H9 (cell line): Measurements from ENCODE around the gene NEUROD2. TPM values are rescaled to one million over a fixed set of nuclear protein-coding genes. Genes with fewer than 3 reads are reported as not detected.

Experiments
- DNase-seq: peaks from one replicate; pipeline ENCODE4 v3.0.0-alpha.2; 2017
- H2AFZ ChIP-seq: one replicate; pipeline ENCODE4 v1.6.1; 2013; ENCODE audit warnings: mild to moderate bottlenecking, low read length, control low read depth, moderate library complexity
- H2AK5ac ChIP-seq: 2 replicates; pipeline ENCODE4 v1.6.1; 2013; ENCODE audit warnings: low read length, control low read depth, mixed read lengths; ENCODE audit not compliant: insufficient read length
- H2BK120ac ChIP-seq: one replicate; pipeline ENCODE4 v1.6.1; 2013; ENCODE audit warnings: low read depth, mild to moderate bottlenecking, low read length, control low read depth, inconsistent platforms; ENCODE audit not compliant: poor library complexity, severe bottlenecking
- H2BK12ac ChIP-seq: 2 replicates; pipeline ENCODE4 v1.6.1; 2013; ENCODE audit warnings: low read length, control low read depth, mixed read lengths, low read depth; ENCODE audit not compliant: insufficient read length
- H2BK15ac ChIP-seq: 2 replicates; pipeline ENCODE4 v1.6.1; 2013; ENCODE audit warnings: low read depth, low read length, control low read depth
- H2BK20ac ChIP-seq: one replicate; pipeline ENCODE4 v1.6.1; 2013; ENCODE audit warnings: low read depth, mild to moderate bottlenecking, low read length, control low read depth, inconsistent platforms; ENCODE audit not compliant: poor library complexity, severe bottlenecking
- H2BK5ac ChIP-seq: 2 replicates; pipeline ENCODE4 v1.6.1; 2013; ENCODE audit warnings: low read length, control low read depth, mixed read lengths; ENCODE audit not compliant: insufficient read length
- H3K14ac ChIP-seq: 2 replicates; pipeline ENCODE4 v1.6.1; 2013; ENCODE audit warnings: low read length, control low read depth; ENCODE audit not compliant: insufficient read depth
- H3K18ac ChIP-seq: 2 replicates; pipeline ENCODE4 v1.6.1; 2013; ENCODE audit warnings: low read depth, mild to moderate bottlenecking, mixed read lengths, low read length, control low read depth; ENCODE audit not compliant: insufficient read length
- H3K23ac ChIP-seq: 2 replicates; pipeline ENCODE4 v1.6.1; 2013; ENCODE audit warnings: low read length, control low read depth, mixed read lengths, low read depth; ENCODE audit not compliant: insufficient read length
- H3K23me2 ChIP-seq: 2 replicates; pipeline ENCODE4 v1.6.1; 2013; ENCODE audit warnings: low read depth, mild to moderate bottlenecking, mixed read lengths, low read length, control low read depth; ENCODE audit not compliant: insufficient read length, poor library complexity, severe bottlenecking
- H3K27ac ChIP-seq: 2 replicates; pipeline ENCODE4 v1.5.1; 2013; ENCODE audit warnings: low read length, control low read depth, mixed read lengths, low read depth; ENCODE audit not compliant: insufficient read length
- H3K27me3 ChIP-seq: 2 replicates; pipeline ENCODE4 v1.6.1; 2013; ENCODE audit warnings: low read length, control low read depth, inconsistent platforms; ENCODE audit not compliant: insufficient read depth
- H3K4ac ChIP-seq: 2 replicates; pipeline ENCODE4 v1.6.1; 2013; ENCODE audit warnings: low read depth, mild to moderate bottlenecking, control low read depth, inconsistent platforms, low read length, moderate library complexity
- H3K4me1 ChIP-seq: 2 replicates; pipeline ENCODE4 v1.6.1; 2013; ENCODE audit warnings: low read length, control low read depth, inconsistent platforms; ENCODE audit not compliant: insufficient read depth
- H3K4me2 ChIP-seq: 2 replicates; pipeline ENCODE4 v1.6.1; 2013; ENCODE audit warnings: low read length, control low read depth, mixed read lengths; ENCODE audit not compliant: insufficient read length, insufficient read depth
- H3K56ac ChIP-seq: 2 replicates; pipeline ENCODE4 v1.6.1; 2013; ENCODE audit warnings: low read depth, mild to moderate bottlenecking, mixed read lengths, low read length, control low read depth; ENCODE audit not compliant: insufficient read length
- H3K79me1 ChIP-seq: 2 replicates; pipeline ENCODE4 v1.6.1; 2013; ENCODE audit warnings: low read depth, mild to moderate bottlenecking, moderate library complexity, low read length, control low read depth, inconsistent platforms; ENCODE audit not compliant: insufficient read depth, poor library complexity, severe bottlenecking
- H3K79me2 ChIP-seq: 2 replicates; pipeline ENCODE4 v1.6.1; 2013; ENCODE audit warnings: low read length, control low read depth, inconsistent platforms; ENCODE audit not compliant: insufficient read depth
- H3K9ac ChIP-seq: 2 replicates; pipeline ENCODE4 v1.6.1; 2013; ENCODE audit warnings: low read length, control low read depth, mixed read lengths; ENCODE audit not compliant: insufficient read length; ENCODE audit errors: extremely low read depth
- H3K9me3 ChIP-seq: one replicate; pipeline ENCODE4 v1.6.1; 2013; ENCODE audit warnings: low read depth, low read length, inconsistent platforms; ENCODE audit not compliant: control insufficient read depth
- H3T11ph ChIP-seq: one replicate; pipeline ENCODE4 v1.6.1; 2013; ENCODE audit warnings: mild to moderate bottlenecking, low read length, control low read depth, inconsistent platforms
- H4K20me1 ChIP-seq: one replicate; pipeline ENCODE4 v1.6.1; 2013; ENCODE audit not compliant: control insufficient read depth, insufficient read length, insufficient read depth
- H4K5ac ChIP-seq: 2 replicates; pipeline ENCODE4 v1.6.1; 2013; ENCODE audit warnings: low read depth, mild to moderate bottlenecking, mixed read lengths, low read length, control low read depth; ENCODE audit not compliant: insufficient read length
- H4K8ac ChIP-seq: replicated peaks from 2 replicates; pipeline ENCODE4 v1.6.1; 2013; ENCODE audit warnings: low read length, control low read depth, mixed read lengths, low read depth; ENCODE audit not compliant: insufficient read length
- H4K91ac ChIP-seq: 2 replicates; pipeline ENCODE4 v1.6.1; 2013; ENCODE audit warnings: low read depth, mild to moderate bottlenecking, moderate library complexity, mixed read lengths, low read length, control low read depth; ENCODE audit not compliant: insufficient read length
- H3K27ac Mint-ChIP-seq, 3 experiments: 2 replicates in 2 of 3; 3 replicates in 1 of 3; pipeline ENCODE4 v1.8.0; 2020 to 2021; ENCODE audit warnings: mixed read lengths in 3 of 3, mild to moderate bottlenecking in 1 of 3, moderate library complexity in 1 of 3
- H3K27me3 Mint-ChIP-seq: 2 replicates; pipeline ENCODE4 v1.8.0; 2021; ENCODE audit warnings: low read depth, mild to moderate bottlenecking, moderate library complexity, mixed read lengths
- H3K36me3 Mint-ChIP-seq, 3 experiments: 2 replicates in 2 of 3; 3 replicates in 1 of 3; pipeline ENCODE4 v1.8.0; 2020 to 2021; ENCODE audit warnings: low read depth in 3 of 3, mixed read lengths in 3 of 3; ENCODE audit not compliant: insufficient read depth in 1 of 3
- H3K4me1 Mint-ChIP-seq, 2 experiments: 2 replicates each; pipeline ENCODE4 v1.8.0; 2020; ENCODE audit warnings: mixed read lengths in 2 of 2
- H3K4me3 Mint-ChIP-seq, 2 experiments: 2 replicates in 1 of 2; 3 replicates in 1 of 2; pipeline ENCODE4 v1.8.0; 2020 to 2021; ENCODE audit warnings: mild to moderate bottlenecking in 2 of 2, mixed read lengths in 2 of 2, moderate library complexity in 1 of 2
- H3K9me3 Mint-ChIP-seq, 2 experiments: 2 replicates in 1 of 2; 3 replicates in 1 of 2; pipeline ENCODE4 v1.8.0; 2020; ENCODE audit warnings: mild to moderate bottlenecking in 2 of 2, mixed read lengths in 2 of 2, moderate library complexity in 1 of 2
- WGBS: extraction: QIAGEN DNeasy Blood & Tissue Kit; methylation state at CpG from one replicate; pipeline ENCODE4 v1.1.7; 2013; ENCODE audit warnings: missing lambda C conversion rate, low lambda C conversion rate, mixed read lengths; ENCODE audit not compliant: insufficient read length; ENCODE audit errors: extremely low coverage; 5-methylcytosine and 5-hydroxymethylcytosine counted together
- total RNA-seq: library from RNA; stranded (reverse); gene quantifications from 2 replicates; pipeline ENCODE4 v1.2.1, GENCODE V29; 2021
- TF ChIP-seq, protein P1 (sequence below): fragments of 200-600 bp; sonication (generic); conservative IDR thresholded peaks from 3 replicates; pipeline ENCODE4 v1.8.0; 2021; ENCODE audit warnings: antibody characterized with exemption, mild to moderate bottlenecking

Gene NEUROD2
- total RNA-seq, 1 experiment from 2014 or later: not detected

DNA sequence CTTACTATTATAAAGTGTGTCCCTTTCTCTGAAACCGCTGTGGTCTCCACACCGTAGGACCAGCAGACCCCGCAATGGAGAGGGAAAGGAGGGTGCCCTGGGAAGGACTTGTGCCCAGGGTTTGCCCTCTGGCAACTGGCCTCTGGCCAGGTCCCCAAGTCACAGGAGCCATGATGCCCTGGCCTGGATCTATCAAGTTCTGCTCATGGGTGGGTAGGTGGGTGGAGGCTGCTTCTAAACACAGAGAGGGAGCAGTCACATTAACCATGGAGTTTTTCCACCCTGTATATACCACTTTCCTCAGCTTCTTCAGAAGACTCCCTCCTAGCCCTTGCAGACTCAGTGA lies 9.4 kb upstream of the NEUROD2 start:
- Histone ChIP-seq H2BK120ac (no peak overlapping the region), H3K4me1 (no peaks in the 10 kb centered on the region), H3K18ac (no peak overlapping the region), H4K91ac (no peak overlapping the region), H3K27ac (no peak overlapping the region), H3K9ac (no peak overlapping the region), H3K9me3 (no peaks in the 10 kb centered on the region), H3K4me2 (peak overlapping the region; percentile 75), H3K27me3 (peaks cover 19% of the 10 kb centered on the region; the same call in 1 of the 2 replicates), H2BK15ac (no peak overlapping the region), H3K23ac (no peak overlapping the region), H3K4ac (no peak overlapping the region), H3T11ph (no peak overlapping the region), H3K79me1 (no peaks in the 10 kb centered on the region), H2BK5ac (no peak overlapping the region), H4K20me1 (no peaks in the 10 kb centered on the region), H4K5ac (no peak overlapping the region), H4K8ac (no peak overlapping the region), H3K23me2 (peaks cover 2% of the 10 kb centered on the region), H3K14ac (no peak overlapping the region), H2AK5ac (no peak overlapping the region), H2BK20ac (no peak overlapping the region), H2AFZ (no peak overlapping the region), H3K79me2 (no peaks in the 10 kb centered on the region), H2BK12ac (no peak overlapping the region), H3K56ac (no peak overlapping the region)
- TF ChIP-seq, protein P1, sequence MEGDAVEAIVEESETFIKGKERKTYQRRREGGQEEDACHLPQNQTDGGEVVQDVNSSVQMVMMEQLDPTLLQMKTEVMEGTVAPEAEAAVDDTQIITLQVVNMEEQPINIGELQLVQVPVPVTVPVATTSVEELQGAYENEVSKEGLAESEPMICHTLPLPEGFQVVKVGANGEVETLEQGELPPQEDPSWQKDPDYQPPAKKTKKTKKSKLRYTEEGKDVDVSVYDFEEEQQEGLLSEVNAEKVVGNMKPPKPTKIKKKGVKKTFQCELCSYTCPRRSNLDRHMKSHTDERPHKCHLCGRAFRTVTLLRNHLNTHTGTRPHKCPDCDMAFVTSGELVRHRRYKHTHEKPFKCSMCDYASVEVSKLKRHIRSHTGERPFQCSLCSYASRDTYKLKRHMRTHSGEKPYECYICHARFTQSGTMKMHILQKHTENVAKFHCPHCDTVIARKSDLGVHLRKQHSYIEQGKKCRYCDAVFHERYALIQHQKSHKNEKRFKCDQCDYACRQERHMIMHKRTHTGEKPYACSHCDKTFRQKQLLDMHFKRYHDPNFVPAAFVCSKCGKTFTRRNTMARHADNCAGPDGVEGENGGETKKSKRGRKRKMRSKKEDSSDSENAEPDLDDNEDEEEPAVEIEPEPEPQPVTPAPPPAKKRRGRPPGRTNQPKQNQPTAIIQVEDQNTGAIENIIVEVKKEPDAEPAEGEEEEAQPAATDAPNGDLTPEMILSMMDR: no peak
- Mint-ChIP-seq H3K9me3 (no peaks in the 10 kb centered on the region), H3K36me3 (no peaks in the 10 kb centered on the region), H3K4me3 (peak overlapping the region in 1 of 2 experiments; percentile 73; a peak in 4 of 5 replicates), H3K4me1 (peaks cover 8 to 19% of the 10 kb centered on the region in 2 experiments), H3K27ac (no peak overlapping the region), H3K27me3 (peaks cover 97% of the 10 kb centered on the region)
- no peak for DNase-seq
- no CpG with 5 or more reads among the region's 3 CpGs for WGBS
